AG09319 (cell line): Measurements from ENCODE around the gene CIC.

Source experiments
- DNase-seq: peaks from one replicate; pipeline ENCODE4 v3.0.0-alpha.2; 2010; ENCODE audit warnings: low read depth; ENCODE audit errors: extremely low read depth
- TF ChIP-seq, protein P1 (sequence below): IDR thresholded peaks from 2 replicates; pipeline ENCODE4 v1.5.1; 2011; ENCODE audit warnings: low read depth, mild to moderate bottlenecking, inconsistent platforms, low read length, moderate library complexity

CIC gene

DNA sequence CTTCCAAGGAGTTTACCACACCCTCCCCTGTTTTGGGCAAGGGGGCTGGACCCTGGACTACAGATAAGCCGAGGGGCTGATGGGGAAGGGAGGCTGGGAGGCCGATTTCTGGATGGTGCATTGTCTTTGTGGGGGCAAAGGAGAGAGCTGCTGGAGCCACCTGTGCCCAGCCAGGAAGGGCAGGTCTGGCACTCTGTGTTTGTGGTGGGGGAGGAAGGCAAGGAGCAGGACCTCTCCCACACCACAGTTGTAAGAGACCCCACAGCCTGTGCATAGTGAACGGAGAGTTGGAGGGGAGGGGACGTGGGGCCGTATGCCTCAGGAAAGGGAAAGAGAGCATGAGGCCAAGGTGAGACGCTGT is 16.9 kb downstream of the CIC start:
- DNase-seq: no peak
- TF ChIP-seq, protein P1, sequence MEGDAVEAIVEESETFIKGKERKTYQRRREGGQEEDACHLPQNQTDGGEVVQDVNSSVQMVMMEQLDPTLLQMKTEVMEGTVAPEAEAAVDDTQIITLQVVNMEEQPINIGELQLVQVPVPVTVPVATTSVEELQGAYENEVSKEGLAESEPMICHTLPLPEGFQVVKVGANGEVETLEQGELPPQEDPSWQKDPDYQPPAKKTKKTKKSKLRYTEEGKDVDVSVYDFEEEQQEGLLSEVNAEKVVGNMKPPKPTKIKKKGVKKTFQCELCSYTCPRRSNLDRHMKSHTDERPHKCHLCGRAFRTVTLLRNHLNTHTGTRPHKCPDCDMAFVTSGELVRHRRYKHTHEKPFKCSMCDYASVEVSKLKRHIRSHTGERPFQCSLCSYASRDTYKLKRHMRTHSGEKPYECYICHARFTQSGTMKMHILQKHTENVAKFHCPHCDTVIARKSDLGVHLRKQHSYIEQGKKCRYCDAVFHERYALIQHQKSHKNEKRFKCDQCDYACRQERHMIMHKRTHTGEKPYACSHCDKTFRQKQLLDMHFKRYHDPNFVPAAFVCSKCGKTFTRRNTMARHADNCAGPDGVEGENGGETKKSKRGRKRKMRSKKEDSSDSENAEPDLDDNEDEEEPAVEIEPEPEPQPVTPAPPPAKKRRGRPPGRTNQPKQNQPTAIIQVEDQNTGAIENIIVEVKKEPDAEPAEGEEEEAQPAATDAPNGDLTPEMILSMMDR: no peak

DNA sequence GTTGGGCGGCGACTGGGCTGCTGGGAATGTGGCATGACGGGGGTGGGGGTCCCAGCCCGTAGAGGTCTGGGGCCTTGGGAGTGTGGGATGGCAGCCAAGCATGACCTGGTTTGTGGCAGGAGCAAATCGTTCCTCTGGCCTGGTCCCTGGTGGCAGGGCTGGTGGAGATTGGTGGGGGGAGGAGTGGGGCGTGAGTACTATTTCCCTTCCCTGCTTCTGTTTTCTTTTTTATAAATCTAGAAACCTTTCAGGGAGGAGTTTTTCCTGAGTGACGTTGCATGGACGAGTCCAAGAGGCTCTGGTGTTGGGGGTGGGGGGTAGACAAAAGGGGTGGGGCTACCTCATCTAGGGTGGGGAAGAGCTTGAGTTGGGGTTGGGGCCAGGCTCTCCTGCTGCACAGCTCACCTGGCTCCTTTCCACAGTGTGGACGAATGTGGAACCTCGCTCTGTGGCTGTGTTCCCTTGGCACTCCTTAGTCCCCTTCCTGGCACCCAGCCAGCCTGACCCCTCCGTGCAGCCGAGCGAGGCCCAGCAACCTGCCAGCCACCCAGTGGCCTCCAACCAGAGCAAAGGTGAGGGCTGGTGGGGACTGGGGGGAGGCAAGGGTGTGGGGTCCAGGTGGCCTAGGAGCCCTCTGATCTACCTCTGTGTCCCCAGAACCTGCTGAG is 17.4 kb downstream of the CIC start:
- TF ChIP-seq, protein P1: no peak
- no peak for DNase-seq

DNA sequence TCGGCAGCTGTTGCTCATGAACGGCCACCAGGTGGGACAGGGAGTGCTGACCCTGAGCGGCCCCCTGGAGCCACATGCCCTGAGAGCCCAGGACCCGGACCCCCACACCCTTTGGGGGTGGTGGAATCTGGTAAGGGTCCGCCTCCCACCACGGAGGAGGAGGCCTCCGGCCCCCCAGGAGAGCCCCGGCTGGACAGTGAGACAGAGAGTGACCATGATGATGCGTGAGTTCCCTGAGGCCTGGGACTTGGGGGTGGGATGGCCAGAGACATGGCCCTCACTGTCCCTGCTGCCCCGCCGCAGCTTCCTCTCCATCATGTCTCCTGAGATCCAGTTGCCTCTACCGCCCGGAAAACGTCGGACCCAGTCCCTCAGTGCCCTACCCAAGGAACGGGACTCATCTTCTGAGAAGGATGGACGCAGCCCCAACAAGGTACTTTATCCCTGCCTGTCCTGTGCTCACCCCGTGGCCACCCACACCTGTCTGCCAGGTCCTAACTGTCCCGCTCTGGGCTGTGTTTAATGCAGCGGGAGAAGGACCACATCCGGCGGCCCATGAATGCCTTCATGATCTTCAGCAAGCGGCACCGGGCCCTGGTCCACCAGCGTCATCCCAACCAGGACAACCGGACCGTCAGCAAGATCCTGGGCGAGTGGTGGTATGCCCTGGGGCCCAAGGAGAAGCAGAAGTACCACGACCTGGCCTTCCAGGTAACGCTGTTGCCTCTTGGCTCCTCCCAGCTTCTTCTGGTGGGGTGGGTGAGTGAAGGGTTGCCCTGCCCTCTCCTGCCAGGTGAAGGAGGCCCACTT is 18.2 kb downstream of the CIC start:
- no peak for DNase-seq
- TF ChIP-seq, protein P1: no peak

DNA sequence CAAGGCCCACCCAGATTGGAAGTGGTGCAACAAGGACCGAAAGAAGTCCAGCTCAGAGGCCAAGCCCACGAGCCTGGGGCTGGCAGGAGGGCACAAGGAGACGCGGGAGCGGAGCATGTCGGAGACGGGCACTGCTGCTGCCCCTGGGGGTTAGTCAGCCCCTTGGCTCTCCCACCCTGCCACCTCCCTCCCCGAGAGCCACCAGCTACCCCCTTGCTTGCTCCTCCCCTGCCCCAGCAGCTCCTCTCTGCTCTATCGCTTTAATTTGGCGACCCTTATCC is 18.7 kb downstream of the CIC start:
- DNase-seq: no peak
- TF ChIP-seq, protein P1: no peak

DNA sequence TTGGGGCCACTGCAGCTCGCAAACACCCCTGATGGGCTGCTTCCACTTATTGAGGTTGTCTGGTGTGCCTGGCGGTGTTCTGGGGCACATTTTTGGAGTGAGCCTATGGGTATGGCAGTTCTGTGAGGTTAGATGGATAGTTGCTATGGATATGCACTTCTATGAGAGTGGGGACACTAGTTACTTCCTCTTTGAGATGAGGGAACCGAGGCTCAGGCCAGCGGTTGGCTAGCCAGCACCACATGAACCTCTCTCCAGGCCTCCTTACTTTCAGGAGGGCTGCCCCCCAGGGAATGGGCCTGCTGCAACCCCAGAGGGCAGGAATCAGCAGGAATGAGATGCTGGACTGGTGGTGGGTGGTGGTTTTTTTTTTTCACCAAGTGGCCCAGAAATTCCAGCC is 19.3 kb downstream of the CIC start:
- no peak for DNase-seq
- TF ChIP-seq, protein P1: no peak

DNA sequence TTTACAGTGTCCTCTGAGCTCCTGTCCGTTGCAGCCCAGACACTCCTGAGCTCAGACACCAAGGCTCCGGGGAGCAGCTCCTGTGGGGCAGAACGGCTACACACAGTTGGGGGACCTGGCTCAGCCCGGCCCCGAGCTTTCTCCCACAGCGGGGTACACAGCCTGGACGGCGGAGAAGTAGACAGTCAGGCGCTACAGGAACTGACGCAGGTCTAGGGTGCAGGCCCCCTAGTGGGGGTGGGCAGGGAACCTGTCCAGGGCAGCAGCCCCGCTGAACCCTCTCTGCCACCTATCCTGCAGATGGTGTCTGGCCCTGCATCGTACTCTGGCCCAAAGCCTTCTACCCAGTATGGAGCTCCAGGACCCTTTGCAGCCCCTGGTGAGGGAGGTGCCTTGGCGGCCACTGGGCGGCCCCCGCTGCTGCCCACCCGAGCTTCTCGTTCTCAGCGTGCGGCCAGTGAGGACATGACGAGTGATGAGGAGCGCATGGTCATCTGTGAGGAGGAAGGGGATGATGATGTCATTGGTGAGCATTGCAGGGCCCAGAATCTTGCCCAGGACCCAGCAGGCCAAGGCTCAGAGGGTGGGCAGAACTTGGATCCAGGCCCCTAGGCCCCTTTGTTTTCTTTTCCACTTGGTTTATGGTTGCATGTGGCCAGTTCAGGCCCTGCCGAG is 20.0 kb downstream of the CIC start:
- TF ChIP-seq, protein P1: no peak; the same call in 1 of the 2 replicates
- DNase-seq: no peak

DNA sequence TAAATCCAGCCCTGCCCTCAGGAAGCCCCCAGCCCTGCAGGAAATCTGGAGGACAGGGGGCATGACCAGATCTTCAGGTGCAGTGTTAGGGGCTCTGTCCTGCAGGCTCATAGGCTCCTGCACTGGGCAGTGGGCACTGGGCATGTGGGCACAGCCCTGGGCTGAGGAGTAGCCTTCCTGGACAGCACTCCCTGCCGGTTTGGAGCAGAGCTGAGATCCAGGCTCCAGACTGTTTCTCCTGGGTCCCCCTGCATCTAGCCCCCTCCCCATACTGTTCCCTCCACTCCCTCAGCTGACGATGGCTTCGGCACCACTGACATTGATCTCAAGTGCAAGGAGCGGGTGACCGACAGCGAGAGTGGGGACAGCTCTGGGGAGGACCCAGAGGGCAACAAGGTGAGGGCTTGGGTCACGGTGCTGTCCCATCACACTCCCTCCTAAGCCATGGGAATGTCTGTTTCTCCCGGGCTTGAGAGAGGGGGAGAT is 20.5 kb downstream of the CIC start:
- TF ChIP-seq, protein P1: no peak
- no peak for DNase-seq
